CD14-positive monocyte (primary cell): ENCODE results near the gene SERPINA4. TPM values are rescaled to one million over a fixed set of nuclear protein-coding genes. Genes with fewer than 3 reads are reported as not detected.

Experiments used
- DNase-seq, 3 donors: peaks; one replicate each; pipeline ENCODE4 v3.0.0-alpha.2; 2011 to 2022
- H2AFZ ChIP-seq: 2 replicates; pipeline ENCODE4 v1.6.0; 2012; ENCODE audit warnings: mild to moderate bottlenecking, low read depth, low read length, inconsistent platforms; ENCODE audit not compliant: insufficient read depth, poor library complexity, severe bottlenecking
- H3K27ac ChIP-seq, 2 donors: 1 replicate in 1 of 2; 2 replicates in 1 of 2; pipeline ENCODE4 v1.5.1; 2012 to 2013; ENCODE audit warnings: low read length in 2 of 2, control low read depth in 1 of 2, inconsistent platforms in 1 of 2, low read depth in 1 of 2, mild to moderate bottlenecking in 1 of 2
- H3K27me3 ChIP-seq, 2 donors: one replicate each; pipeline versions ENCODE4 v1.6.0 to v1.6.1; 2011 to 2013; ENCODE audit warnings: low read length in 2 of 2; ENCODE audit not compliant: control insufficient read depth in 2 of 2, insufficient read depth in 2 of 2
- H3K36me3 ChIP-seq, 2 donors: replicated peaks in 1 of 2; 1 replicate in 1 of 2; 2 replicates in 1 of 2; pipeline versions ENCODE4 v1.5.1 to v1.6.1; 2012 to 2013; ENCODE audit warnings: low read length in 2 of 2, control low read depth in 1 of 2, inconsistent platforms in 1 of 2, mild to moderate bottlenecking in 1 of 2; ENCODE audit not compliant: insufficient read depth in 2 of 2, control insufficient read depth in 1 of 2
- H3K4me1 ChIP-seq, 2 donors: 1 replicate in 1 of 2; 2 replicates in 1 of 2; pipeline versions ENCODE4 v1.5.1 to v1.6.1; 2012 to 2013; ENCODE audit warnings: low read length in 2 of 2, control low read depth in 1 of 2, inconsistent platforms in 1 of 2, mild to moderate bottlenecking in 1 of 2, moderate library complexity in 1 of 2; ENCODE audit not compliant: insufficient read depth in 2 of 2, control insufficient read depth in 1 of 2
- H3K4me2 ChIP-seq: replicated peaks from 2 replicates; pipeline ENCODE3; 2012; ENCODE audit warnings: low read length, moderate library complexity, mild to moderate bottlenecking; ENCODE audit not compliant: poor library complexity, severe bottlenecking; ENCODE audit errors: extremely low read depth
- H3K4me3 ChIP-seq, 3 experiments: fragments of 200-600 bp in 1 of 3; sonication (generic) in 1 of 3; replicated peaks in 1 of 3; 1 replicate in 2 of 3; 2 replicates in 1 of 3; pipeline ENCODE4 v1.5.1; 2011 to 2013; ENCODE audit warnings: low read length in 3 of 3, mild to moderate bottlenecking in 3 of 3, control low read depth in 2 of 3, low read depth in 2 of 3, inconsistent platforms in 1 of 3, moderate library complexity in 1 of 3
- H3K79me2 ChIP-seq: 2 replicates; pipeline ENCODE4 v1.6.0; 2012; ENCODE audit warnings: mild to moderate bottlenecking, control low read depth, inconsistent platforms, low read length, moderate library complexity; ENCODE audit not compliant: insufficient read depth
- H3K9ac ChIP-seq: 2 replicates; pipeline ENCODE4 v1.6.0; 2017; ENCODE audit warnings: low read length, mild to moderate bottlenecking; ENCODE audit not compliant: insufficient read depth, poor library complexity, severe bottlenecking
- H3K9me3 ChIP-seq, 2 donors: replicated peaks in 1 of 2; 1 replicate in 1 of 2; 2 replicates in 1 of 2; pipeline versions ENCODE4 v1.5.1 to v1.6.1; 2012 to 2013; ENCODE audit warnings: low read length in 2 of 2, control low read depth in 1 of 2; ENCODE audit not compliant: control insufficient read depth in 1 of 2, insufficient read depth in 1 of 2
- H4K20me1 ChIP-seq: 2 replicates; pipeline ENCODE4 v1.6.0; 2012; ENCODE audit warnings: mild to moderate bottlenecking, low read length, control low read depth, moderate library complexity; ENCODE audit not compliant: insufficient read depth
- H3K27ac Mint-ChIP-seq, 7 donors: one replicate each; pipeline ENCODE4 v1.8.0; 2020; ENCODE audit warnings: mild to moderate bottlenecking in 7 of 7, mixed read lengths in 7 of 7, moderate library complexity in 6 of 7, inconsistent platforms in 2 of 7
- H3K27me3 Mint-ChIP-seq, 3 donors: one replicate each; pipeline ENCODE4 v1.8.0; 2021 to 2022; ENCODE audit warnings: low read depth in 3 of 3, mild to moderate bottlenecking in 3 of 3, mixed read lengths in 3 of 3, moderate library complexity in 3 of 3, inconsistent platforms in 1 of 3
- H3K36me3 Mint-ChIP-seq, 2 donors: one replicate each; pipeline ENCODE4 v1.8.0; 2020; ENCODE audit warnings: mixed read lengths in 2 of 2, inconsistent platforms in 1 of 2, mild to moderate bottlenecking in 1 of 2
- H3K4me1 Mint-ChIP-seq: one replicate; pipeline ENCODE4 v1.8.0; 2020; ENCODE audit warnings: mild to moderate bottlenecking, mixed read lengths
- H3K4me3 Mint-ChIP-seq, 2 donors: one replicate each; pipeline ENCODE4 v1.8.0; 2020; ENCODE audit warnings: mild to moderate bottlenecking in 2 of 2, mixed read lengths in 2 of 2, moderate library complexity in 1 of 2
- H3K9me3 Mint-ChIP-seq, 7 donors: one replicate each; pipeline ENCODE4 v1.8.0; 2020 to 2022; ENCODE audit warnings: mixed read lengths in 7 of 7, mild to moderate bottlenecking in 6 of 7, moderate library complexity in 6 of 7, inconsistent platforms in 2 of 7
- CTCF ChIP-seq: fragments of 200-600 bp; IDR thresholded peaks from one replicate; pipeline ENCODE4 v1.8.0; 2022; ENCODE audit warnings: antibody characterized with exemption, mild to moderate bottlenecking
- WGBS: methylation state at CpG from one replicate; pipeline ENCODE4 v1.1.5; 2013; ENCODE audit warnings: missing lambda C conversion rate; ENCODE audit not compliant: insufficient coverage; 5-methylcytosine and 5-hydroxymethylcytosine counted together
- intact Hi-C, 2 donors: fragments of 100-400 bp; cut with micrococcal nuclease; formaldehyde crosslinking; loops; one replicate each; pipeline versions ENCODE4 v1.15.0 to v1.15.1; 2023
- polyA plus RNA-seq, 3 donors: library from polyadenylated mRNA; depleted of rRNA in 1 of 3; unstranded in 2 of 3; stranded (reverse) in 1 of 3; fragments of 300-500 nt in 2 of 3; fragments of >200 nt in 1 of 3; fragmentation: Illumina TruSeq in 2 of 3; gene quantifications; 1 replicate in 2 of 3; 2 replicates in 1 of 3; pipeline ENCODE4 v1.2.3, GENCODE V29; 2012 to 2021

Gene SERPINA4
- polyA plus RNA-seq, 3 donors = not detected

- intact Hi-C loops = no loop called here
- Mint-ChIP-seq H3K4me1 (no peaks in the 10 kb centered on the region), H3K36me3 (no peaks in the 10 kb centered on the region), H3K27ac (no peak overlapping the region), H3K27me3 (peaks cover 5 to 9% (median 6%) of the 10 kb centered on the region in 3 donors), H3K4me3 (no peak overlapping the region), H3K9me3 (peaks cover 0 to 2% (median 0%) of the 10 kb centered on the region in 7 donors)
- Histone ChIP-seq H3K79me2 (no peaks in the 10 kb centered on the region), H3K36me3 (no peaks in the 10 kb centered on the region), H3K4me1 (no peaks in the 10 kb centered on the region), H3K4me2 (no peak overlapping the region), H3K27ac (no peak overlapping the region), H4K20me1 (no peaks in the 10 kb centered on the region), H3K9me3 (no peaks in the 10 kb centered on the region), H2AFZ (no peak overlapping the region), H3K9ac (no peak overlapping the region), H3K27me3 (no peaks in the 10 kb centered on the region), H3K4me3 (no peak overlapping the region)
- TF ChIP-seq CTCF = no peak
- no peak for DNase-seq
- 100% methylated on average over 1 of the region's 2 CpGs for WGBS
Observed at GRCh38 chr14:94595912-94596311, 34.7 kb downstream of the SERPINA4 start.

- Mint-ChIP-seq H3K27me3 (peaks cover 5 to 9% (median 7%) of the 10 kb centered on the region in 3 donors), H3K4me1 (no peaks in the 10 kb centered on the region), H3K36me3 (no peaks in the 10 kb centered on the region), H3K9me3 (peaks cover 0 to under 1% (median 0%) of the 10 kb centered on the region in 7 donors), H3K4me3 (no peak overlapping the region), H3K27ac (peak overlapping the region in 1 of 7 donors; percentile 30)
- Histone ChIP-seq H3K27me3 (no peaks in the 10 kb centered on the region), H3K9ac (no peak overlapping the region), H3K9me3 (no peaks in the 10 kb centered on the region), H4K20me1 (no peaks in the 10 kb centered on the region), H3K36me3 (no peaks in the 10 kb centered on the region), H3K27ac (no peak overlapping the region), H3K4me1 (no peaks in the 10 kb centered on the region), H3K4me2 (no peak overlapping the region), H2AFZ (no peak overlapping the region), H3K79me2 (no peaks in the 10 kb centered on the region), H3K4me3 (no peak overlapping the region)
- TF ChIP-seq CTCF = no peak
- WGBS = 84% methylated on average over 8 of the region's 9 CpGs
- no peak for DNase-seq
- intact Hi-C loops = no loop called here
Observed at GRCh38 chr14:94596361-94596760, 35.1 kb downstream of the SERPINA4 start.
